Eye (tissue), 1 donor: Measurements from ENCODE around the gene COLEC11.

Source experiments
- DNase-seq: peaks from one replicate; pipeline ENCODE4 v3.0.0-alpha.2; 2015

The COLEC11 gene

DNA sequence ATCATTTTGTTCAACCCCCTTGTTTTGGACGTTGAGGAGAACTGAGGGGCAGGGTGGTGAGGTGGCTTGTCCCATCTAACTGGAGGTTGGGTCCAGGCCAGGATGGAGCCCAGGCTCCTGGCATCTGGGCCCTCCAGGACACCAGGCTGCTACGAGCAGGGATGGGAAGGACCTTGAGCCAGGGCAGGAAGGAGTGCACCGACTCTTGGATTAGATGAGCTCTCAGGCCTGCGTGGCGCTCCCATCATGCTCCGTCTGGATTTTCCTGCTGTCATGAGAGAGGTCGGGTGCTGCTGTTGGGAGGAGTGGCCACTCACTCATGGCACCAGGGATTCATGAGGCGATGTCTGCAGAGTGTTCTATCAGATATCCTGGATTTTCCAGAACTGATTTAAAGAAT lies 44.7 kb downstream of the COLEC11 start:
- DNase-seq = no peak

DNA sequence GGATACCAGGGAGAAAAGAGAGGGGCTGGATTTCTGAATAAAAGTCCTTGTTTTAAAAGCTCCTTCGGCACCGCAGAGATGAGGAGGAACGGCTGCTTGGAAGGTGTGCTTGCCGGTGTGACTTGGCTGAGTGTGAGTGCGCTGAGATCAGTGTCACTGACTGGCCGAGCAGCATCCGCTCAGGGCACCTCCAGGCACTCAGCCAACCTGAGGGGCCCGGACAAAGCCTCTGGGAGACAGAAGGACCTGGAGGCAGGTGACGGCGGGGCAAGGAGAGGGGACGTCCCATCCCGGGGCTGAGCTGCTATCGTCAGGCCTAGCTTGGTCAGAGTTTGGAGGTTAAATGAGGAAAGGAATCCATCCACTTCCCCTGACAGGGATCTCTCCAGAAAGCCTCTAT lies 46.3 kb downstream of the COLEC11 start:
- DNase-seq = no peak

DNA sequence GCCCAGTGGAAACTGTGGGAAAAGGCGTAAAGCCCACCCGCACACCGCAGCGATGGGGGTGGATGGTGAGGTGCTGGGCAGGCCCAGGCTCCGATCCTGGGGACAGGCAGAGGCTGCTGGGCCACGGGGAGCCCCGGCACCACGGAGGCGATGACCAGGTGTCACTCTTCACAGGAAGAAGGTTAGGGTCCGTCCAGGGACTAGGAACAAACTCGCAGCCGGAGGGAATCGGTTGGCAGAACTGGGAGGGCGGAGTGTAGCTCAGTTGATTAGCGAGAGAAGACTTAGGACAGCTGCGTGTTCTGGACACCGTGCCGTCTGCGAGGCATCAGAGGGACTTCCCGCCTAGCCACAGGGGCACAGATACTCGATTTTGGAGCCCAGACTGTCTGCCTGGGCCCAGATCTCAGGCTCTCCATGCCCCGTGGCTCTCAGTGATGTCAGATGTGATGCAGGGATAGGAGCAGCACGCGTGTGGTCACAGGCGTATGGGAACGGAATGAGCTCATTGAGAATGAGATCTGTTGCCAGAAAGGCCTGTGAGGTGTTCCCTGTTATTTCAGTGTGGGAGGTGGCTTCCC lies 47.0 kb downstream of the COLEC11 start:
- DNase-seq = no peak

DNA sequence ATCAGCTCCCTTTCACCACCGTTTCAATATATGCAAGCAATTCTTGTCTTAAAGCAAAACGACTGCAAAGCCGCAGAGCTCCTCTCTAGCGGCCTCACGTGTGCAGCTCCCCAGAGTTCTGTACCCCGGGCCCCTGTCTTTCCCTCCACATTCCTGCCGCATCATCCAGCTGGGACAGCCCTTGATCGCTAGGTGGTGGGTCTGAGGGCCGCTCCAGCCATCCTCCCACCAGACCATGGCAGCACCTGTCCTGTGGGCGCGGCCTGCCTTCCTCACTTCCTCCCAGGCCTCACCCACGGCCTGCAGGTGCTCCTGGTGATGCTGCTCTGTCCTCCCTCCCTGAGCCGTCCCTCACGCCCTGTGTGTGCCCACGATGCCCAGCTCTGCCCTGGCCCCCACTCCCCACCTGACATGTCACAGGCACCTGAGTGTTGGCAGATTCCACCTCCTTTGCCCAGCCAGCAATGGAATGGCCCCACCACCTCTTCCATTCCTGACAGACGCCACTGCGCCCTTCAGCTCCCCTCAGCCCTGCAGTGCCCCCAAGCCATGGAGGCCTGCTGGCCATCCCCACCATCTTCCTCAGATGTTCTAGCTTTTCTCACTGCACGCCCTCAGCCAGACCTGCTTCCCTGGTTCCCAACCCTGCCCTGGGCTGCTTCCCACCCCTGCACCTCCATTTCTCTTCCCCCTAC lies 47.8 kb downstream of the COLEC11 start:
- no peak for DNase-seq

- DNase-seq = no peak
Observed at GRCh38 chr2:3643371-3644245, 48.7 kb downstream of the COLEC11 start.

DNA sequence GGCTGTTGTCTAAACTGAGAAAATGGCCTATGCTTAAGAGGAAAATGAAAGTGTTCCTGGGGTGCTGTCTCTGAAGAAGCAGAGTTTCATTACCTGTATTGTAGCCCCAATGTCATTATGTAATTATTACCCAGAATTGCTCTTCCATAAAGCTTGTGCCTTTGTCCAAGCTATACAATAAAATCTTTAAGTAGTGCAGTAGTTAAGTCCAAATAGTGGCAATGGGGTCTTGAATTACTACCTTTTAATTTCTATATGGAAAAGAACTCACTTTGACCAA lies 49.3 kb downstream of the COLEC11 start:
- DNase-seq = no peak

GRCh38 chr2:3644891-3645605 lies 50.1 kb downstream of the COLEC11 start:
- no peak for DNase-seq

GRCh38 chr2:3645745-3646389 lies 51.0 kb downstream of the COLEC11 start:
- DNase-seq = no peak

- peak; percentile 13 for DNase-seq
Observed at GRCh38 chr2:3646446-3646845, 51.5 kb downstream of the COLEC11 start.

DNA sequence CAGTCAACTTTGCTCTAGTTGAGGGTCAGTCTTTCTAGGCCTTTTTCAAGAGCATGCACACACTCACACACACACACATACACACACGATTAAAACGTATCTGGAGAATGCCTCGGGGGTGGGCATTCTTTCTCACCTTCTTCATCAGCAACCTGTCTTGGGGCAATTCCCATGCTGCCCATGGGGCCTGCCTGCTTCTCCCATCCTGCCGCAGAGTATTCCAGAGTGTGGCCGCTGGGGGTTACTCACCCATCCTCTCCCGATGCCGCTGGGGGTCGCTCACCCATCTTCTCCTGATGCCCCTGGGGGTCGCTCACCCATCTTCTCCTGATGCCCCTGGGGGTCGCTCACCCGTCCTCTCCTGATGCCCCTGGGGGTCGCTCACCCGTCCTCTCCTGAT lies 52.3 kb downstream of the COLEC11 start:
- DNase-seq = no peak

DNA sequence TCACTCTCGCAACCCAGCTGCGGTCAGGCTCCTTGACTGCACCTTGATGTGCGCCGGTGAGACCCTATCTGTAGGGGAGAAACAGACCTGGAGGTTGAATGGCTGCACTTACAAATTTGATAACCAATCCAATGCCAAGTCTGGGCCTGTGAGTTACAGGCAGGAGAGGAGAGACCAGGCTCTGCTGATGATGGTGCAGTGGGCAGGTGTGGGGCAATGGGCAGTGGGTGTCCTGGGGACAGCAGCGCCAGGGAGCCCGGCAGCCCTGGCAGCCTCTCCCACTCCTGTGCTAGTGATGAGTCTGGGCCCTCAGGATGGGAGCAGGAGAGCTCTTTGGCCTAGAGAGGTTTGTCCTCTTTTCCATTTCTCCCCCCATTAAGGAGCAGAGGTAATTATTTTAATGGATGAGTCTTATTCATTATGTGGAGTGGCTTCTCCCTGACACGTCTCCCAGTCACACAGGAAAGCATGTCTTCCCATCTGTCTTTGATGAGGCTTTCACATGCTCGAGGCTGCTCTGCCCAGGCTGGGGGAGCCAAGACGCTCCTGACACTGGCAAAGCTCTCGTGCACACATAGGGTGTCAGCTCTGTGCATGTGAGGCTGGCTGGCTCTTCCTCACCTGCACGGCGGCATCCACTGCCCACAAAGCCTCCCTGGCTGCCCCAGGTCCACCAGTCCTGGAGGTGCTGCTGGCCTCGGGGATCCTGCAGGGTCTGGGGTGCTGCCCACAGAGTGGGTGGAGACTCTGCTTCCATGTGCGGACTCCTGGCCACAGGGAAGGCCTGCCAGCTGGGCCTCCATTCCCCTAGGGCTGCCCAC lies 53.1 kb downstream of the COLEC11 start:
- no peak for DNase-seq

- DNase-seq = no peak
Observed at GRCh38 chr2:3648652-3649177, 53.8 kb downstream of the COLEC11 start.

- DNase-seq = peak; percentile 10
Observed at GRCh38 chr2:3649581-3649980, 54.7 kb downstream of the COLEC11 start.

DNA sequence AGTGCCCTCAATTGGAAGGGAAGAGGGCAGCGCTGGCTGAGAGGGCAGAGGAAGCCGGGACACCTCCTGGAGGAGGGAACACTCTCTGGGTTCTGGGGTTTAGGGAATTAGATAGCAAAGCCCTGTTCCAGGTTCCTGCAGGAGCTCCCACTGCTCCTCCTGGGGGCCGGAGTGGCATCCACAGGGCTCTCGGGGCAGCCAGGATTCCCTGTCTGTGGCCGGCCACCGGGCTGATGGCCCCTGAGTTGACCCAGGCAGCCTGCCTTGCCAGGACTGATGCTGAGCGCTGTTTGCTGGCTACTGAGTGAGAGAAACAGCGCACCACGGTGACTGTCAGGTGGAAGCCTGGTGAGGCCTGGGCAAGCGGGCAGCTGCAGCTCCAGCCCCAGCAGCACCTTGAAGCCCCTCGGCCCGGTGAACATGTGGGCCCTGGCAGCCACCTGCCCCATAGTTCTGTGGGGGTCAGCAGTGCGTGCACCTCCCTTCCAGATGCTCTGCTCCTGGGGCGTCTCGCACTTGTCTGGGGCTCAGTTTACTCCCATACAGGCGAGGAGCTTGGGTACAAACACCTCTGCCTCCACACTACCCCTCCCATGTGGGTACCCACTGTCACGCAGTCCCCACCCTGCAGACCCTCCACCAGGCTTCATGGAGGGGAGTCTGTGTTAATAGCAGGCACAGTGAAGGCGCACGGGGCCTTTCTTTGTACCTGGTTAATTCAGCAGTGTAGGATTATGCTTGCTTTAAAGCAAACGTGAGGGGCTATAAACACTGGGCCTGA lies 55.4 kb downstream of the COLEC11 start:
- DNase-seq = peak; percentile 26

DNA sequence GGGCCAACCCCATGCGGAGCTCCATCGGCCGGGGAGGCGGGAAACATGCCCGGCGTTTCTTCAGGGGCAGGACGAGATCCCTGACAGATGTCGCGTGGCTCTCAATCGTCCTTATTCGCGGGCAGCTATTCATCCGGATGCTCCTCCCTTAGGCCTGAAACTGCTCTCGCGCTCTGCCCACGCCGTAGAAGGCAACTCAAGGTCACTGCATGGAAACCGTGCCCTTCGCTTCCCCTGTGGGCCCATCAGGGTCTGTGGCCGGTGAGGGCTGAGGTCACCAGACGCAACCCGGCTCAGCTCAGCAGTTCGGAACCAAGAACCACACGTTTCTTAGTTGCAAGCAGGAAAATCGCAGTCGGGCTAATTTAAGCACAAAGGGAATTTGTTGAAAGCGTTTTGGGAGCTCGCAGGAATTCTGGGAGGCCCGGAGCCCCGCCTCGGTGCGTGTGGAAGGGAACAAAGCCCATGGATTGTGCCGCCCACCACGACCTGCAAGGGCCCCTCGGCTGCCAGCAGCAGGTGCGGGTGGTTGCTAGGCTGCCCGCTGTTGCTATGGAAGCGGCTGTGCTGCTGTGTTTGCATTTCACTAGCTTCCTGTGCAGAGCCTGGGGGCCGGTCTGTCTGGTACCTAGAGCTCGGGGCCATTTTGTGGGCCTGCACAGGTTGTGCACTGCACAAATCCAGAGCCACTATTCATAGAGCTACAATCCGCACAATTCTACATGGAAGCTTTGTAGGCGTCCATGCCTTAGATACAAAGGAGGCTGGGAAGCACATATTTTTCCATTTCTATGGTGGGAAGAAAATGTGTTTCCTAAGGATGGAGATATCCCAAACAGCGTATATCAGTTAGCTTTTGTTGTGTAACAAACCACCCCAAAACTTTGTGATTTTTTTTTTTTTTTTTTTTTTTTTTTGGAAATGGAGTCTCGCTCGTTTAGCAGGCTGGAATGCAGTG lies 57.1 kb downstream of the COLEC11 start:
- peak; percentile 97 for DNase-seq

- peak; percentile 6 for DNase-seq
Observed at GRCh38 chr2:3652896-3653625, 58.1 kb downstream of the COLEC11 start.

GRCh38 chr2:3654011-3654410 lies 59.1 kb downstream of the COLEC11 start:
- DNase-seq = peak; percentile 23

DNA sequence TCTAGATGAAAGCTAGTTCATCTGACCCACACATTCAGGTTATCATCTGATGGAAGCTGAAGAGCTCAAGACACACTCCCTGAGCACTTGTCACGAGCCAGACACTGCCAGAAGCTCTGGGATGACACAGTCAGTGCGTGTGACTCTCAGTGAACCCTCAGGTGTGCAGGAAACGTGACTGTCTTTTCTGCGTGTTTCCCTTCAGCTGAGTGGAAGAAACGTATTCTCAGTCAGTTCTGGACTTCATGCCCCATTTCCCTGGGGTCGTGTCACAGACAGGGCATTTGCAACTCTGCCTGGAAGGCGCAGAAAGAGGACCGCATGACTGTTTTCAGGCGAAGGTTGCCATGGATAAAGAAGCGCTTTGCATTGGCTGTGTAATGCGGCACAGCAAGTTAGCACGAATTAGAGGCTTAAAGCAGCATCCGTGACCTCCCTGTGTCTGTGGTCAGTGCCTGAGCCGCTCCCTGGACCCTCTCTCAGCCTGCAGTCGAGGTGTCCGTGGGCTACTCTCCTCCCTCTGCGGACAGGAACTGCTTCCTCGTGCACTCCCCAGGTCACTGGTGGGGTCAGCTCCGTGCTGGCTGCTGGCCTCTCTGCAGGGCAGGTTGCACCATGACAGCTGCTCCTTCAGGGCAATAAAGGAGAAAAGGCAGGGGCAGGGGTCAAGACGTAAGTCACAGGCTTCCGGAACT lies 59.8 kb downstream of the COLEC11 start:
- peak; percentile 75 for DNase-seq
